MM.1S (cell line): ENCODE results near the gene DEDD2.

Experiments
- DNase-seq: peaks from one replicate; pipeline ENCODE4 v3.0.0-alpha.2; 2015
- H2AFZ ChIP-seq: fragments of 300-600 bp; sonication (generic); 2 replicates; pipeline ENCODE4 v1.6.0; 2016; ENCODE audit warnings: antibody characterized with exemption, low read length
- H3F3A ChIP-seq: fragments of 300-600 bp; sonication (generic); 2 replicates; pipeline ENCODE4 v1.6.1; 2016; ENCODE audit warnings: mild to moderate bottlenecking, antibody characterized with exemption, low read length, moderate library complexity, mixed read lengths; ENCODE audit not compliant: insufficient read depth
- H3K27ac ChIP-seq: fragments of 300-600 bp; sonication (generic); 2 replicates; pipeline ENCODE4 v1.5.1; 2016; ENCODE audit warnings: mild to moderate bottlenecking, low read length
- H3K27me3 ChIP-seq: fragments of 300-600 bp; sonication (generic); replicated peaks from 2 replicates; pipeline ENCODE4 v1.6.0; 2016; ENCODE audit warnings: low read length; ENCODE audit not compliant: insufficient read depth
- H3K36me3 ChIP-seq: fragments of 300-600 bp; sonication (generic); replicated peaks from 2 replicates; pipeline ENCODE4 v1.6.1; 2016; ENCODE audit warnings: mild to moderate bottlenecking, low read length, mixed read lengths; ENCODE audit not compliant: insufficient read depth
- H3K4me1 ChIP-seq: fragments of 300-600 bp; sonication (generic); 2 replicates; pipeline ENCODE4 v1.6.1; 2016; ENCODE audit warnings: low read length, mixed read lengths
- H3K4me2 ChIP-seq: fragments of 300-600 bp; sonication (generic); 2 replicates; pipeline ENCODE4 v1.6.0; 2016; ENCODE audit warnings: low read depth, low read length
- H3K4me3 ChIP-seq: fragments of 300-600 bp; sonication (generic); 2 replicates; pipeline ENCODE4 v1.5.1; 2016; ENCODE audit warnings: low read length, mixed read lengths
- H3K79me2 ChIP-seq: fragments of 300-600 bp; sonication (generic); 2 replicates; pipeline ENCODE4 v1.6.1; 2016; ENCODE audit warnings: mixed run types, low read length, mixed read lengths
- H3K9ac ChIP-seq: fragments of 300-600 bp; sonication (generic); 2 replicates; pipeline ENCODE4 v1.6.1; 2016; ENCODE audit warnings: low read length, mixed read lengths
- H3K9me2 ChIP-seq: fragments of 300-600 bp; sonication (generic); replicated peaks from 2 replicates; pipeline ENCODE4 v1.6.1; 2016; ENCODE audit warnings: mild to moderate bottlenecking, low read length, mixed read lengths; ENCODE audit not compliant: insufficient read depth
- H3K9me3 ChIP-seq: fragments of 300-600 bp; sonication (generic); replicated peaks from 2 replicates; pipeline ENCODE4 v1.6.1; 2016; ENCODE audit warnings: mild to moderate bottlenecking, low read length, mixed read lengths; ENCODE audit not compliant: insufficient read depth
- H4K20me1 ChIP-seq: fragments of 300-600 bp; sonication (generic); 2 replicates; pipeline ENCODE4 v1.6.1; 2016; ENCODE audit warnings: mild to moderate bottlenecking, low read length, moderate library complexity, mixed read lengths; ENCODE audit not compliant: insufficient read depth
- EZH2 ChIP-seq: fragments of 300-600 bp; sonication (generic); optimal IDR thresholded peaks from 2 replicates; pipeline ENCODE3; 2017; ENCODE audit warnings: low read depth, mild to moderate bottlenecking, antibody characterized with exemption, low read length, mixed read lengths
- EZH2phosphoT487 ChIP-seq: fragments of 300-600 bp; sonication (generic); IDR thresholded peaks from 2 replicates; pipeline ENCODE4 v1.6.1; 2018; ENCODE audit warnings: antibody characterized with exemption, low read length
- TF ChIP-seq, protein P1 (sequence below): fragments of 300-600 bp; sonication (generic); IDR thresholded peaks from 2 replicates; pipeline ENCODE4 v1.5.1; 2016; ENCODE audit warnings: antibody characterized with exemption, low read length, mixed read lengths

The DEDD2 gene

GRCh38 chr19:42158926-42159325 is 58.6 kb downstream of the DEDD2 start:
- Histone ChIP-seq H4K20me1 (no peaks in the 10 kb centered on the region), H3K4me2 (no peak overlapping the region), H3F3A (no peaks in the 10 kb centered on the region), H3K36me3 (no peaks in the 10 kb centered on the region), H3K79me2 (no peaks in the 10 kb centered on the region), H3K9ac (no peak overlapping the region), H3K9me2 (no peaks in the 10 kb centered on the region), H3K27me3 (peaks cover 12% of the 10 kb centered on the region), H3K9me3 (no peaks in the 10 kb centered on the region), H3K4me3 (no peak overlapping the region), H3K27ac (no peak overlapping the region), H3K4me1 (no peaks in the 10 kb centered on the region), H2AFZ (no peak overlapping the region)
- no peak for DNase-seq
- no peak for TF ChIP-seq EZH2
- TF ChIP-seq, protein P1, sequence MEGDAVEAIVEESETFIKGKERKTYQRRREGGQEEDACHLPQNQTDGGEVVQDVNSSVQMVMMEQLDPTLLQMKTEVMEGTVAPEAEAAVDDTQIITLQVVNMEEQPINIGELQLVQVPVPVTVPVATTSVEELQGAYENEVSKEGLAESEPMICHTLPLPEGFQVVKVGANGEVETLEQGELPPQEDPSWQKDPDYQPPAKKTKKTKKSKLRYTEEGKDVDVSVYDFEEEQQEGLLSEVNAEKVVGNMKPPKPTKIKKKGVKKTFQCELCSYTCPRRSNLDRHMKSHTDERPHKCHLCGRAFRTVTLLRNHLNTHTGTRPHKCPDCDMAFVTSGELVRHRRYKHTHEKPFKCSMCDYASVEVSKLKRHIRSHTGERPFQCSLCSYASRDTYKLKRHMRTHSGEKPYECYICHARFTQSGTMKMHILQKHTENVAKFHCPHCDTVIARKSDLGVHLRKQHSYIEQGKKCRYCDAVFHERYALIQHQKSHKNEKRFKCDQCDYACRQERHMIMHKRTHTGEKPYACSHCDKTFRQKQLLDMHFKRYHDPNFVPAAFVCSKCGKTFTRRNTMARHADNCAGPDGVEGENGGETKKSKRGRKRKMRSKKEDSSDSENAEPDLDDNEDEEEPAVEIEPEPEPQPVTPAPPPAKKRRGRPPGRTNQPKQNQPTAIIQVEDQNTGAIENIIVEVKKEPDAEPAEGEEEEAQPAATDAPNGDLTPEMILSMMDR = no peak
- no peak for TF ChIP-seq EZH2phosphoT487

DNA sequence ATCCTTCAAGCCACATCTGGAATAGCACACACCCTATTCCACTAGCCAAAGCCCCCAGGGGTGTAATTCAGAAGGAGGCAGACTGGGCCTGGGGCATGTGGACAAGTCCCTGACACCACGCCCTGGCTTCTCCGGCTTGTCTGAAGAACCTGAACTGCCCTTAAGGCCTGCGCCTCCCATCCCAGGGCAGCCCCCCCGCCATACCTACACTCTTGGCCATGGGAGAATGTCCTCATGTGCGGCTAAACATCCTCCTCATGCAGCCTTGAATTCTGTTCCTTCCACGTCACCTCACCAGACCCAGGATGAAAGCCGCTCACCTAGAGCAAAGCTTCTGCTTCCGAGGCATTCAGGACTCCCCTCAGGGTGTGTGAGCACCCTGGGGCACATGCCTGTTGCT is 60.9 kb downstream of the DEDD2 start:
- Histone ChIP-seq H3K27me3 (peaks cover 32% of the 10 kb centered on the region), H3F3A (no peaks in the 10 kb centered on the region), H2AFZ (no peak overlapping the region), H3K36me3 (no peaks in the 10 kb centered on the region), H3K9me2 (no peaks in the 10 kb centered on the region), H3K9me3 (no peaks in the 10 kb centered on the region), H3K9ac (no peak overlapping the region), H3K4me1 (no peaks in the 10 kb centered on the region), H3K27ac (no peak overlapping the region), H4K20me1 (no peaks in the 10 kb centered on the region), H3K4me3 (no peak overlapping the region), H3K79me2 (no peaks in the 10 kb centered on the region), H3K4me2 (no peak overlapping the region)
- no peak for DNase-seq
- TF ChIP-seq, protein P1 = no peak
- TF ChIP-seq EZH2phosphoT487 = no peak
- TF ChIP-seq EZH2 = no peak

DNA sequence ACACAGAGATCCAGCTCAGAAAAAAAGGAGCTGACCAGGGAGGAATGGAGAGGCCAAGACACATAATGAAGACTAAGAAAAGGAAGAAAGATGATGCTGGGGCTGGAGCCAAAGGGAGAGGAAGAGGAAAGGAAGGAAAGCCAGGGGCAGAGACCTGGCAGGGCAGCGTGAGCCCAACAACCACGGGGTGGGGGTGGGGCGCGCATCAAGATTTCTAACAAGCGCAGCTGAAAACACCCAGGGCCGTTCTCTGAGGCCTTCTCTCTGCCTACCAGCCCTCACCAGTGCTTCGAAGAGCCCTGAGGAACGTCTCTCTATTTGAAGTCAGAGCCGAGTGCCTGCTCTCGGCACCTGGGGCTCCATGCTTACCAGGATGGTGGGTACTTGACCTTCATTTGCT is 61.7 kb downstream of the DEDD2 start:
- H3K27me3 ChIP-seq = peaks cover 37% of the 10 kb centered on the region
- no peak for TF ChIP-seq EZH2phosphoT487
- no peak for TF ChIP-seq EZH2
- TF ChIP-seq, protein P1 = no peak
- no peak overlapping the region for H3K27ac ChIP-seq
- H2AFZ ChIP-seq = no peak overlapping the region
- no peaks in the 10 kb centered on the region for H3K4me1 ChIP-seq
- no peaks in the 10 kb centered on the region for H3K36me3 ChIP-seq
- H3K9ac ChIP-seq = no peak overlapping the region
- H3K4me2 ChIP-seq = no peak overlapping the region
- no peak for DNase-seq
- no peaks in the 10 kb centered on the region for H3K9me3 ChIP-seq
- H3K9me2 ChIP-seq = no peaks in the 10 kb centered on the region
- H3K4me3 ChIP-seq = no peak overlapping the region
- H4K20me1 ChIP-seq = no peaks in the 10 kb centered on the region
- H3F3A ChIP-seq = no peaks in the 10 kb centered on the region
- no peaks in the 10 kb centered on the region for H3K79me2 ChIP-seq
